Measurements from ENCODE around the gene UVRAG.

Gene UVRAG

DNA sequence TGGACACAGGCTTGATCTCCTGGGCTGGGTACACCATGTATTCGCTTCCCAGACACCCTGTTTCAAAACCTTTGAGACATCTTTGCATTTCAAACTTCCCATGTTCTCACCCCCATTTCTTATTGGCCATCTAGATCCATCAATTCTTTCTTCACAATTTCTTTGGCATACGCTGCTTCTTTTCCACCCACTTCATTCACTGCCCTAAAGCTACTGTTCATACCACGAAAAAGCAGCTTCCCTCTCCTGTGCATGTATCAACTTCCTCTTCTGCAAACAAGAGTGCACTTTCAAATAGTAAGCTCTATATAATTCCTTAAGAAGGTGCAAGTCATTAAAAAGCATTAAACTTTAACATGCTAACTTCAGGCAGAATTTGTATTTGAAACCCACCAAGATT is 21.4 kb downstream of the UVRAG start:
- TF ChIP-seq, protein P1, sequence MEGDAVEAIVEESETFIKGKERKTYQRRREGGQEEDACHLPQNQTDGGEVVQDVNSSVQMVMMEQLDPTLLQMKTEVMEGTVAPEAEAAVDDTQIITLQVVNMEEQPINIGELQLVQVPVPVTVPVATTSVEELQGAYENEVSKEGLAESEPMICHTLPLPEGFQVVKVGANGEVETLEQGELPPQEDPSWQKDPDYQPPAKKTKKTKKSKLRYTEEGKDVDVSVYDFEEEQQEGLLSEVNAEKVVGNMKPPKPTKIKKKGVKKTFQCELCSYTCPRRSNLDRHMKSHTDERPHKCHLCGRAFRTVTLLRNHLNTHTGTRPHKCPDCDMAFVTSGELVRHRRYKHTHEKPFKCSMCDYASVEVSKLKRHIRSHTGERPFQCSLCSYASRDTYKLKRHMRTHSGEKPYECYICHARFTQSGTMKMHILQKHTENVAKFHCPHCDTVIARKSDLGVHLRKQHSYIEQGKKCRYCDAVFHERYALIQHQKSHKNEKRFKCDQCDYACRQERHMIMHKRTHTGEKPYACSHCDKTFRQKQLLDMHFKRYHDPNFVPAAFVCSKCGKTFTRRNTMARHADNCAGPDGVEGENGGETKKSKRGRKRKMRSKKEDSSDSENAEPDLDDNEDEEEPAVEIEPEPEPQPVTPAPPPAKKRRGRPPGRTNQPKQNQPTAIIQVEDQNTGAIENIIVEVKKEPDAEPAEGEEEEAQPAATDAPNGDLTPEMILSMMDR (IDR thresholded peaks at IDR 0.05), result no peak

DNA sequence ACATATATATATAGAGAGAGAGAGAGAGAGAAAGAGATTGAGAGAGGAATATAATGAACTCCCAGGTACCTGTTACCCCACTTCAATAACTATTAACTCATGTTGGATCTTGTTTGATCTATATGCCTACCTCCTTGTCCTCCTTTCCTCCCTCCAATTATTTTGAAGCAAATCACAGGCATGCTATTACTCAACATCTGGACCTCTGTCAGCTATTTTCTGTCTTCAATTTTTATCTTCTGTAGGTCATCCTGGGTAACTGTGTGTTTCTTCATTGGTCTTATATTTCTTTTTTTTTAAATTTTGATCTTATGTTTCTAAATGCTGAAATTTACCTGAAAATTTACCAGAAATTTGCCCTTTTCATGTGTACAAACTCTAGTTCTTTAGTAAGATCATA is 24.8 kb downstream of the UVRAG start:
- TF ChIP-seq, protein P1 (IDR thresholded peaks at IDR 0.05), result no peak

DNA sequence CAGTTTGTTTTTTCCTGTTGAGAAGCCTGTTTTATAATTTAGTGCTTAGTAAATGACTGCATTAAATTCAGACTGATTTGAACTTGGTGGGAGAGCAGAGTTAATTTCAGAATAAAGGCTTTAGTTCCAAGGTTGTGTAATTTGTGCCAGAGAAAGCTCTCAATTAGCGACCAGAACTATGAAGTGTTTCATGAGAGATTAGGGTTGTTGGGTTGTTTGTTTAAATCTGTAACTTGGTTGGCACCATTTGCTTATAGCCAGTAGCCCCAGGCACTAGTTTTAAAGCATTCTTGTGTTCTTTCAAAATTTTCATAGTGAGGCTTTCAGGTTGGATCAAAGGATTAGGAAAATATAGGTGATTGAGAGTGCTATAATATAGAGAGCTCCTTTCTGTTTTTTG is 25.5 kb downstream of the UVRAG start:
- TF ChIP-seq, protein P1 (IDR thresholded peaks at IDR 0.05), result no peak

DNA sequence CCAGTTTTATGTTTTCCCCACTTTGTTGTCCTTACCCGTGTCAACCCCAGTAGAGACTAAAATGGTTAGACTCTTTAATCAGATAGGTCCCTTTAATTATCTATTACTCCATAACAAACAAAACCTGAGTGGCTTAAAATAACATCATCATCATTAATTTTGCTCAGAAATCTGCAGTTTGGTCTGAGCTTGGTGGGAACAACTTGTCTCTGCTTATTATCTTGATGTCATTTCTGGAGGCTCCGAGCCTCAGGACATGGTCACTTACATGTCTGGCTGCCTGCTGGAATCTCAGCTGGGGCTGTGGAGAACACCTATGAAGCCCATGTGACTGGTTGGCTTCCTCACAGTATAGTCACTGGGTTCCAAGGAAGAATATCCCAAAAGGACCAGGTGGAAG is 26.7 kb downstream of the UVRAG start:
- TF ChIP-seq, protein P1 (IDR thresholded peaks at IDR 0.05), result no peak

DNA sequence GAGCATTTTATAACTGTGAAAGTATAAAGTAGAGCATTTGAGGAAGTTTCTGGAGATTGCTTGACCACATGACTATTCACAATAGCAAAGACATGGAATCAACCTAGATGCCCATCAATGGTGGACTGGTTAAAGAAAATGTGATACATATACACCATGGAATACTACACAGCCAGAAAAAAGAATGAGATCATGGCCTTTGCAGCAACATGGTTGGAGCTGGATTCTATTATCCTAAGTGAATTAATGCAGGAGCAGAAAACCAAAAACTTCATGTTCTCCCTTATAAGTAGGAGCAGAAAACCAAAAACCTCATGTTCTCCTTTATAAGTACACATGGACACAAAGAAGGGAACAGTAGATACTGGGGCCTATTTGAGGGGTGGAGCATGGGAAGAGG is 30.3 kb downstream of the UVRAG start:
- TF ChIP-seq, protein P1 (IDR thresholded peaks at IDR 0.05), result no peak

DNA sequence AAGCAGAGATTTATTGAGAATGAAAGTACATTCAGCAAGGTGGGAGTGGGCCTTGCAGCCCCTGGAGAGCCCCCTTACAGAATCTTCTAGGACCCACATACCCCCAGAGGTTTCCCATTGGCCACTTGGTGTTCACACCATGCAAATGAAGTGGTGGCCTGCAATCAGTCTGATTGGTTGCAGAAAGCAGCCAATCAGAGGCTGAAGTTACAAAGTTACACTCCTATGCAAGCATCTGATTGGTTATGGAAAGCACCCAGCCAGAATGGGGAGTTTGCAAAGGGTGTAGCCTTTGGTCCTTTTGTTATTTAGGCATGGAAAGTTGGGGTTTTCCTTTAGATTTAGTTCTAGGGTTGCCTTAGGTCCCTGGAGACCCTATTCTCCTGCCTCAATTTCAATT is 34.9 kb downstream of the UVRAG start:
- TF ChIP-seq, protein P1 (IDR thresholded peaks at IDR 0.05), result no peak

DNA sequence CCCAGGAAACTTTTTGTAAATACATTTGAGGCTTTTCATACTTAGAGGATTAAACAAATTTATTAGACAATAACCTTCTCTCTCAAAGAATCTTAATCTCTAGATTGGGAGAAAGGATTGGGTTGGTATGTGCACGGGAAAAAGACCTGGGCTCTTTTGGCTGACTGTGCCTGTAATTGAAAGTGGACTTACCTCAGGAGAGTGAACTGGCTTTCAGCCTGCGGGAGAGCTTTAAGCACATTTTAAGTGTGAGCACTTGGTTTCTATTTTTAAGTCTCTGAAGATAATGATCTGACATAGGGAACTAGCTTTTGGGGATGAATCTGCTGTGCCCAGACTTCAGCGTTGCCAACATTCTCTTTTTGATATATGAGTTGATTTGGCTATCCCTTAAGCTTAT is 35.8 kb downstream of the UVRAG start:
- TF ChIP-seq, protein P1 (IDR thresholded peaks at IDR 0.05), result no peak

DNA sequence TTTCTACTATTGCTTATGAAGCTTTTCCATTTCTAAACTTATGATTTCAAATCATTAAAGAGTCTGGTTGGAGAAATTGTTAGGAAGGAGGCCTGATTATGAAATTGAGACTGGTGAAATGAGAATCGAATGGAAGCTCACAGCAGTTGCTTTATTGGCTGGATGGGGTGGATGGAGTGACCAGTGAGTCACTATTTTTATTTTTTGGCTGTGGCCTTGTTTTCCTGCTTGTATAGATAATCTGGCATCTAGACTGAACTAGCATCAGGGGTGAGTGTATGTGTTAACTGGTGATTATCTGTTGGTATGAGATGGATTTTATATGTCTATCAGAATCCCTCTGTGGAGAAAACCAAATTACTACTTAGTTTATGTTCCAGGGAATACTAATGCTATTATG is 36.2 kb downstream of the UVRAG start:
- TF ChIP-seq, protein P1 (IDR thresholded peaks at IDR 0.05), result no peak
